ENCODE data around the gene MRPL36. TPM values are rescaled to one million over a fixed set of nuclear protein-coding genes. Genes with fewer than 3 reads are reported as not detected.
"Not testable (repeated sequence)": the region's sequence is repeated elsewhere in the genome, so short reads cannot be mapped to it uniquely, and the experiment has no call there.

The MRPL36 gene
- total RNA-seq, 1 donor from 2014 or later: 54.3 TPM

GRCh38 chr5:1814183-1815020 is 14.8 kb upstream of the MRPL36 start:
- no peak for ATAC-seq

- no peak for ATAC-seq
These were observed 11.0 kb upstream of the MRPL36 start for GRCh38 chr5:1810581-1811101.

- ATAC-seq: no peak
These were observed 9.9 kb upstream of the MRPL36 start for GRCh38 chr5:1809416-1810035.

GRCh38 chr5:1808439-1808838 is 8.8 kb upstream of the MRPL36 start:
- ATAC-seq: peak; percentile 66

- no peak for ATAC-seq
These were observed 8.0 kb upstream of the MRPL36 start for GRCh38 chr5:1807451-1808185.

- ATAC-seq: no peak
These were observed 7.3 kb upstream of the MRPL36 start for GRCh38 chr5:1806974-1807373.

GRCh38 chr5:1806199-1806598 is 6.6 kb upstream of the MRPL36 start:
- no peak for ATAC-seq

- ATAC-seq: no peak
These were observed 6.1 kb upstream of the MRPL36 start for GRCh38 chr5:1805736-1806135.

- ATAC-seq: no peak
These were observed 5.7 kb upstream of the MRPL36 start for GRCh38 chr5:1805326-1805725.

- ATAC-seq: no peak
These were observed 4.5 kb upstream of the MRPL36 start for GRCh38 chr5:1804001-1804690.

- ATAC-seq: no peak
These were observed 3.6 kb upstream of the MRPL36 start for GRCh38 chr5:1803192-1803591.

GRCh38 chr5:1801967-1802295 is 2.3 kb upstream of the MRPL36 start:
- no peak for ATAC-seq

GRCh38 chr5:1801222-1801966 is 1.8 kb upstream of the MRPL36 start, which contains the start of gene NDUFS6:
NDUFS6 (plus strand) TSS chr5:1801407; CDS start chr5:1801418, 11 bp downstream.
- ATAC-seq: peak; percentile 50

- ATAC-seq: peak; percentile 7
These were observed 1.0 kb upstream of the MRPL36 start for GRCh38 chr5:1800472-1801221.

GRCh38 chr5:1799110-1799601 is 481 bp downstream of the MRPL36 start:
- peak; percentile 43 for ATAC-seq

GRCh38 chr5:1798589-1798988 is 1.0 kb downstream of the MRPL36 start:
- not testable (repeated sequence) for ATAC-seq

- ATAC-seq: no peak
These were observed 1.8 kb downstream of the MRPL36 start for GRCh38 chr5:1797855-1798254.

- no peak for ATAC-seq
These were observed 2.4 kb downstream of the MRPL36 start for GRCh38 chr5:1797103-1797800.

- no peak for ATAC-seq
These were observed 3.1 kb downstream of the MRPL36 start for GRCh38 chr5:1796371-1797102.

- no peak for ATAC-seq
These were observed 3.7 kb downstream of the MRPL36 start for GRCh38 chr5:1795931-1796330.
